ENCODE results near the gene BLOC1S5. TPM values are rescaled to one million over a fixed set of nuclear protein-coding genes. Genes with fewer than 3 reads are reported as not detected.
A peak's percentile ranks its signal among the peaks of the same experiment; 100 is the strongest.
"Not testable (repeated sequence)": the region's sequence is repeated elsewhere in the genome, so short reads cannot be mapped to it uniquely, and the experiment has no call there.

BLOC1S5 gene
- polyA plus RNA-seq, 2 of the 4 experiments (the other 2 are of a cell fraction), result 10.2 to 10.8 TPM

DNA sequence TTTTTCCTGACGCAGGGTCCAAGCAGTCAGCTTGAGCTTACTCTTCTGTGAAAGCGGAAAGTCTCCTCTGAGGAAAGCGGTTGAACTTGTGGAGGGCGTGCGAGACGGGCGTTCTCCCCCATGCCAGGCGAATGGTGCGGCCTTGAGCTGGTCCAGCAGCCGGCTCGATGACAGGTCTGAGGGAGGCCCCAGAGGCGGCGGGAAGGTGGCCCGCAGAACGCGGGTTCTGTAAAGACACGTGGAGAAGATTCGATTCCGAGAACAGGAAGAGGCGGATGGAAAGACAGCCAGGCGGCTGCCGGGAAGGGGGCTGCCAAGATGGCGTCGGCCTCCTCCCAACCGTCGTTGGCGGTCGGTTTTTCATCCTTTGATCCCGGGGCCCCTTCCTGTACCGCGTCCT, 78.0 kb downstream of the BLOC1S5 start:
- CTCF ChIA-PET, result interaction anchor here (0.9 to 1.5 kb wide), 2 partner anchors 260 to 263 kb away, joined by 4 to 5 read pairs; partner anchors contain the start of gene BMP6
- FAIRE-seq, result no peak
- no peak overlapping the region for H3K27ac ChIP-seq
- H3K4me1 ChIP-seq, result 0 out of 3 replicates have a peak, but pooled peaks cover 7% of the 10 kb centered on the region
- DNase-seq (ENCODE audit: low read depth in 1 of 2, low spot score in 1 of 2), result no peak
- no peak for ATAC-seq
- no peak overlapping the region for H3K4me3 ChIP-seq
- WGBS (ENCODE audit: missing lambda C conversion rate), result 95% methylated on average over 31 of the region's 31 CpGs
- no peak overlapping the region for H3K4me2 ChIP-seq
- POLR2A ChIA-PET, result no interaction called here
- H3K9me3 ChIP-seq, result no peaks in the 10 kb centered on the region
- TF ChIP-seq, protein P1, sequence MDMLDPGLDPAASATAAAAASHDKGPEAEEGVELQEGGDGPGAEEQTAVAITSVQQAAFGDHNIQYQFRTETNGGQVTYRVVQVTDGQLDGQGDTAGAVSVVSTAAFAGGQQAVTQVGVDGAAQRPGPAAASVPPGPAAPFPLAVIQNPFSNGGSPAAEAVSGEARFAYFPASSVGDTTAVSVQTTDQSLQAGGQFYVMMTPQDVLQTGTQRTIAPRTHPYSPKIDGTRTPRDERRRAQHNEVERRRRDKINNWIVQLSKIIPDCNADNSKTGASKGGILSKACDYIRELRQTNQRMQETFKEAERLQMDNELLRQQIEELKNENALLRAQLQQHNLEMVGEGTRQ (IDR thresholded peaks at IDR 0.05), result no peak
- TF ChIP-seq JUN (IDR thresholded peaks at IDR 0.05) (no peak), RFX5 (IDR thresholded peaks at IDR 0.05) (no peak), RAD21 (conservative IDR thresholded peaks at IDR 0.05 in 1 of 2, IDR thresholded peaks at IDR 0.05 in 1 of 2) (no peak), CHD4 (IDR thresholded peaks at IDR 0.05; ENCODE audit: borderline replicate concordance) (no peak), MAZ (IDR thresholded peaks at IDR 0.05; ENCODE audit: borderline replicate concordance, low read depth, low read length) (no peak)

DNA sequence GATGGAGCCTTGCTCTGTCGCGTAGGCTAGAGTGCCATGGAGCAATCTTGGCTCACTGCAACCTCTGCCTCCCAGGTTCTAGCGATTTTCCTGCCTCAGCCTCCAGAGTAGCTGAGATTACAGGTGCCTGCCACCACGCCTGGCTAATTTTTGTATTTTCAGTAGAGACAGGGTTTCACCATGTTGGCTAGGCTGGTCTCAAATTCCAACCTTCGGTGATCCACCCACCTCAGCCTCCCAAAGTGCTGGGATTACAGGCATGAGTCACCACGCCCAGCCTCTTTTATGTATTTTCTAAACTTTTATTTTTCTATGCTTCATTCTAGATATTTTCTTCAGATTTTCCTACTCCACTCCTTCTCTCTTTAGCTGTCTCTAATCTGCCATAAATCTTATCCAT, 80.2 kb downstream of the BLOC1S5 start:
- POLR2A ChIA-PET; H3K9me3 ChIP-seq; FAIRE-seq; ATAC-seq; H3K4me1 ChIP-seq; H3K27ac ChIP-seq; DNase-seq (ENCODE audit: low read depth in 1 of 2, low spot score in 1 of 2); CTCF ChIA-PET; H3K4me3 ChIP-seq: not testable (repeated sequence)
- 71% methylated on average over 4 of the region's 6 CpGs for WGBS (ENCODE audit: missing lambda C conversion rate)
- H3K4me2 ChIP-seq, result peak overlapping the region; percentile 8; the same call in 1 of the 3 replicates

DNA sequence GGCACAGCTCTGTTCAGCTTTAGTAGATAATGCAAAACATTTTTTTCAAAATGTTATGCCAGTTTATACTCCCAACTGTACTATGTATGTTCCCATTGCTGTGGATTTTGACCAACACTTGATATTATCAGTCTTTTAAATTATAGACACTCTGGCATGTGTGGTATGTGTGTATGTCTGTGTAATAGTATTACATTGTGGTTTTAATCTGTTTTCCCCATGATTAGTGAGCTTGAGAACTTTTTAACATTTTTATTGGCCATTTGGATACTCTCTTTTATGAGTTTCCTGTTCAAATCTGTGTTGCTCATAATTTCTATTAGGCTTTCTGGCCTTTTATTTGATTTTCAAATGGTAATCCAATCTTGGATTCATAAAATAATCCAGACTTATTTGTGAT, 84.4 kb downstream of the BLOC1S5 start:
- ATAC-seq (no peak), FAIRE-seq (no peak), DNase-seq (ENCODE audit: low read depth in 1 of 2, low spot score in 1 of 2) (no peak)
- no peak overlapping the region for H3K27ac ChIP-seq
- POLR2A ChIA-PET, result no interaction called here
- H3K4me1 ChIP-seq, result peaks cover 22% of the 10 kb centered on the region
- no peak overlapping the region for H3K4me3 ChIP-seq
- CTCF ChIA-PET, result no interaction called here
- H3K9me3 ChIP-seq, result no peaks in the 10 kb centered on the region
- TF ChIP-seq FOSL2 (IDR thresholded peaks at IDR 0.05) (no peak), FOSL2 (CRISPR knock-in tag; IDR thresholded peaks at IDR 0.05) (no peak), SREBF2 (IDR thresholded peaks at IDR 0.05) (no peak), GATA3 (IDR thresholded peaks at IDR 0.05; ENCODE audit: borderline replicate concordance) (no peak), KDM1A (IDR thresholded peaks at IDR 0.05; ENCODE audit: low read depth) (no peak), RFX5 (IDR thresholded peaks at IDR 0.05) (no peak), FOSB (CRISPR knock-in tag; IDR thresholded peaks at IDR 0.05) (no peak), ESRRA (IDR thresholded peaks at IDR 0.05; ENCODE audit: borderline replicate concordance, low read length) (no peak), RCOR1 (IDR thresholded peaks at IDR 0.05; ENCODE audit: low read depth, low read length) (no peak), TP53 (CRISPR knock-in tag; IDR thresholded peaks at IDR 0.05) (no peak), MAZ (IDR thresholded peaks at IDR 0.05; ENCODE audit: borderline replicate concordance, low read depth, low read length) (no peak), CHD2 (IDR thresholded peaks at IDR 0.05; ENCODE audit: low read length, partially characterized antibody) (no peak), EHMT2 (IDR thresholded peaks at IDR 0.05; ENCODE audit: low read depth) (no peak), RARB (CRISPR knock-in tag; IDR thresholded peaks at IDR 0.05) (no peak), CHD4 (IDR thresholded peaks at IDR 0.05; ENCODE audit: borderline replicate concordance) (no peak), HOXB5 (CRISPR knock-in tag; IDR thresholded peaks at IDR 0.05) (no peak), ZFP36 (IDR thresholded peaks at IDR 0.05; ENCODE audit: borderline replicate concordance, partially characterized antibody) (no peak)
- TF ChIP-seq, protein P2, sequence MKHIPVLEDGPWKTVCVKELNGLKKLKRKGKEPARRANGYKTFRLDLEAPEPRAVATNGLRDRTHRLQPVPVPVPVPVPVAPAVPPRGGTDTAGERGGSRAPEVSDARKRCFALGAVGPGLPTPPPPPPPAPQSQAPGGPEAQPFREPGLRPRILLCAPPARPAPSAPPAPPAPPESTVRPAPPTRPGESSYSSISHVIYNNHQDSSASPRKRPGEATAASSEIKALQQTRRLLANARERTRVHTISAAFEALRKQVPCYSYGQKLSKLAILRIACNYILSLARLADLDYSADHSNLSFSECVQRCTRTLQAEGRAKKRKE (CRISPR knock-in tag; IDR thresholded peaks at IDR 0.05; ENCODE audit: low read depth), result no peak
- TF ChIP-seq, protein P3, sequence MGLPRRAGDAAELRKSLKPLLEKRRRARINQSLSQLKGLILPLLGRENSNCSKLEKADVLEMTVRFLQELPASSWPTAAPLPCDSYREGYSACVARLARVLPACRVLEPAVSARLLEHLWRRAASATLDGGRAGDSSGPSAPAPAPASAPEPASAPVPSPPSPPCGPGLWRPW (IDR thresholded peaks at IDR 0.05), result no peak
- no peak overlapping the region for H3K4me2 ChIP-seq

Data from A549 (cell line).